ENCODE data around the gene GGA3.
"Not testable (repeated sequence)": the region's sequence is repeated elsewhere in the genome, so short reads cannot be mapped to it uniquely, and the experiment has no call there.

Gene GGA3

DNA sequence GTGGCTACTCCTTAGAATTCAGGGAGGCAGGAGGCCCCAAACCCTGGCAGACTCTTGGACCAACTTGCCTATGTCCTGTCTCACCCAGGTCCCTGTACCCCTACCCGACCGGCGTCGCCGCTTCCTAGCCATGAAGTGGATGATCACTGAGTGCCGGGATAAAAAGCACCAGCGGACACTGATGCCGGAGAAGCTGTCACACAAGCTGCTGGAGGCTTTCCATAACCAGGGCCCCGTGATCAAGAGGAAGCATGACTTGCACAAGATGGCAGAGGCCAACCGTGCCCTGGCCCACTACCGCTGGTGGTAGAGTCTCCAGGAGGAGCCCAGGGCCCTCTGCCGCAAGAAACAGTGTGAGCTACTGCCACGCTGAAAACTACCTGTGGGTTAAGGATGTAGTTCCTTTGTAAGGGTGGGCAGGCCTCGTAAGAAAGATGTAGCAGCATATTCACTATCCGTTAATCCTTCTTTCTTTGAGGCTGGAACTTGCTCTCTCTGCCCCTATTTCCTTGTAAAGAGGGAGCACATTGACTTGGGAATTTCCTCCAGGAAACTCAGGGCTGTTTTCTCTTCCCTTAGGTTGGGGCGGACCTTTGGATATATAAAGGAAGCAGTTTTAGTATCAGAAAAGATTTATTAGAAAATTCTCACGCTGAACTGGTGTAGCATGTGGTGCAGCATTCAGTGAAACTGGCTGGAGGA, 4.4 kb upstream of the GGA3 start:
- Mint-ChIP-seq H3K4me1 (peaks cover 22% of the 10 kb centered on the region), H3K27ac (no peak overlapping the region), H3K27me3 (no peaks in the 10 kb centered on the region), H3K4me3 (no peak overlapping the region), H3K9me3 (no peaks in the 10 kb centered on the region), H3K36me3 (peaks cover 7% of the 10 kb centered on the region)

DNA sequence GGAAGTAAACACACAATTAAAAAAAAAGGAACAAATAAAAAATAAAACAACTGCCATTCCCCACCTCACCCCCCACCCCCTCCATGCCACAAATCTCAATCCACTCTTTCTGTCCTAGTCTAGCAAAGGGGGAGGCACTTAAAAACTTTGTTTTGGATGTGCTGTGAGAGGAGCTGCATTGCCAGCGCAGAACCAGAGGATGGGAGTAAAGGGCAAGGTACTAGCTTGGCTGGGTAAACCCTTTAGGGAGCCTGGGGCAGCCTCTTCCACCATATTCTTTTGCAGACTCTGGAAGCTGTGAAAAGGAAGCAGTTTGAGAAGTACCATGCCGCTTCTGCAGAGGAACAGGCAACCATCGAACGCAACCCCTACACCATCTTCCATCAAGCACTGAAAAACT, 1.6 kb upstream of the GGA3 start:
- no peaks in the 10 kb centered on the region for H3K27me3 Mint-ChIP-seq
- peaks cover 35% of the 10 kb centered on the region for H3K4me1 Mint-ChIP-seq
- H3K36me3 Mint-ChIP-seq = peaks cover 11% of the 10 kb centered on the region
- peak overlapping the region; percentile 100 for H3K27ac Mint-ChIP-seq
- peak overlapping the region; percentile 100 for H3K4me3 Mint-ChIP-seq
- H3K9me3 Mint-ChIP-seq = no peaks in the 10 kb centered on the region

- Mint-ChIP-seq H3K4me1 (peaks cover 41% of the 10 kb centered on the region), H3K36me3 (peaks cover 11% of the 10 kb centered on the region)
Observed at GRCh38 chr17:75262112-75262606, 753 bp upstream of the GGA3 start.

DNA sequence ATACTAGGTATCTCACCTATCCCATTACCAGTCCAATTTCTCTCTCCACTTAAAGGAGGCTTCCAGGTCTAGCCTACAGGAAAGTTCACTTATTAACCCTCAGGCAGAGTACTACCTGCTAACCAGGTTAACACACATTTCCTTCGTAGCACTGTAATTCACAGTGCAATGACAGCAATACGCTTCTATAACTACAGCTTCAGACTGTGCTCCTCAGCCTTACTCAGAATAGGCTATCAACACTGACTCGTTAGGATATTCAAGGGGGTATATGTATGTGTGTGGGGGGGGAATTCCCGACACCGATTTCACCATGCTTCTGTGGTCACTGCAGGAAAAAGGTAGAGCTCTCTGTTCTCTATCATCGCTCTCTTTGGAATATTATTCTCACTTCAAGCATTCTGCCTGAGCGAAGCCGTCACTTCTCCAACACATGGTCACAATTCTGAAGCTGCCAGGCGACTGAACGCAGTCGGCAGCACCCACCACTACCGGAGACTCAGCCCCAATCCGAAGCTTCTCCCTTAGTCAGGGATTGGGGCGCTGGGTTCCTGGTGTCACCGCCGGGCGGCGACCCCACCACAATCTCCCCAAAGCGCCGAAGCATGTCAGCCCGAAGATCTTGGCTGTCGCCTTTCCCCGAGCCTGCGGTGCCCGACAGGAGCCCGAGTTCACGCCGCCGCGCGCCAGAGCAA, 618 bp downstream of the GGA3 start:
- Mint-ChIP-seq H3K4me3 (peak overlapping the region; percentile 100), H3K36me3 (peaks cover 9% of the 10 kb centered on the region), H3K9me3 (no peaks in the 10 kb centered on the region), H3K27me3 (no peaks in the 10 kb centered on the region), H3K4me1 (peaks cover 54% of the 10 kb centered on the region), H3K27ac (peak overlapping the region; percentile 100)

More at GRCh38 chr17:75262112-75262606, 753 bp upstream of the GGA3 start:
- no peaks in the 10 kb centered on the region for H3K27me3 Mint-ChIP-seq
- peak overlapping the region; percentile 100 for H3K27ac Mint-ChIP-seq
- H3K9me3 Mint-ChIP-seq = no peaks in the 10 kb centered on the region
- peak overlapping the region; percentile 100 for H3K4me3 Mint-ChIP-seq

DNA sequence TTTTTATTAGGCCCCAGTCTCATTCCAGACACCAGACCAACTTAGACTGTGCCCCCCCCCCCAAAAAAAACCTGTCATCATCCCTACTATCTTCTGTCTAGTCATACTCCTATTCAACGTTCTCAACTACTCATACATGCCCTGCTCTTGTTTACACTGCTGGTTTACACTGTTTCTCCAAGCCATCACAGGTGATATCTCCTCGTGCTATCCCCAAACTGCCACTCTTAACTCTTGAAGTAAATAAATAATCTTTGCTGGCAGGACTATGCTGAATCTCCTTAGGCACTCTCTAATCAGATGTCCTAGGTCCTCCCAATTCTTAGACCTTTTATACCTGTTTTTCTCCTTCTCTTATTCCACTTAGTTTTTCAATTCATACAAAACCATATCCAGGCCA, 4.2 kb downstream of the GGA3 start:
- peak overlapping the region; percentile 42 for H3K4me3 Mint-ChIP-seq
- H3K36me3 Mint-ChIP-seq = peaks cover 10% of the 10 kb centered on the region
- H3K9me3 Mint-ChIP-seq, H3K27me3 Mint-ChIP-seq: not testable (repeated sequence)
- peaks cover 87% of the 10 kb centered on the region for H3K4me1 Mint-ChIP-seq
- peak overlapping the region; percentile 93 for H3K27ac Mint-ChIP-seq

DNA sequence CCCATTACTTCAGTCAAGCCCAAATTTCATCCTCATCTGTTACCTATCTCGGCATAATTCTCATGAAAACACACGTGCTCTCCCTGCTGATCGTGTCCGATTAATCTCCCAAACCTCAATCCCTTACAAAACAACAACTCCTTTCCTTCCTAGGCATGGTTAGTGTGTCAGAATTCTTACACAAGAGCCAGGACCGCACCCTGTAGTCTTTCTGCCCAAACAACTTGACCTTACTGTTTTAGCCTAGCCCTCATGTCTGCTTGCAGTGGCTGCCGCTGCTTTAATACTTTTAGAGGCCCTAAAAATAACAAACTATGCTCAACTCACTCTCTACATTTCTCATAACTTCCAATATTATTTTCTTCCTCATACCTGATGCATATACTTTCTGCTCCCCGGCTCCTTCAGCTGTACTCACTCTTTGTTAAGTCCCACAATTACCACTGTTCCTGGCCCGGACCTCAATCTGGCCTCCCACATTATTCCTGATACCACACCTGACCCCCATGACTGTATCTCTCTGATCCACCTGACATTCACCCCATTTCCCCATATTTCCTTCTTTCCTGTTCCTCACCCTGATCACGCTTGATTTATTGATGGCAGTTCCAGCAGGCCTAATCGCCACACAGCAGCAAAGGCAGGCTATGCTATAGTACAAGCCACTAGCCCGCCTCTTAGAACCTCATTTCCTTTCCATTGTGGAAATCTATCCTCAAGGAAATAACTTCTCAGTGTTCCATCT, 5.3 kb downstream of the GGA3 start:
- H3K27me3 Mint-ChIP-seq = not testable (repeated sequence)
- H3K4me1 Mint-ChIP-seq = peaks cover 96% of the 10 kb centered on the region
- H3K27ac Mint-ChIP-seq = peak overlapping the region; percentile 93

GRCh38 chr17:75252039-75252816, 9.2 kb downstream of the GGA3 start:
- H3K4me3 Mint-ChIP-seq = peak overlapping the region; percentile 69

More for the DNA sequence above, 5.3 kb downstream of the GGA3 start:
- H3K4me3 Mint-ChIP-seq, H3K9me3 Mint-ChIP-seq, H3K36me3 Mint-ChIP-seq: not testable (repeated sequence)

GRCh38 chr17:75250009-75250471, 11.4 kb downstream of the GGA3 start:
- peak overlapping the region; percentile 100 for H3K27ac Mint-ChIP-seq
- no peaks in the 10 kb centered on the region for H3K27me3 Mint-ChIP-seq
- peaks cover 10% of the 10 kb centered on the region for H3K36me3 Mint-ChIP-seq
- H3K4me1 Mint-ChIP-seq = peaks cover 72% of the 10 kb centered on the region
- no peaks in the 10 kb centered on the region for H3K9me3 Mint-ChIP-seq
- H3K4me3 Mint-ChIP-seq = peak overlapping the region; percentile 96

More at GRCh38 chr17:75252039-75252816, 9.2 kb downstream of the GGA3 start:
- peaks cover 5% of the 10 kb centered on the region for H3K36me3 Mint-ChIP-seq
- no peaks in the 10 kb centered on the region for H3K9me3 Mint-ChIP-seq
- peaks cover 88% of the 10 kb centered on the region for H3K4me1 Mint-ChIP-seq
- H3K27ac Mint-ChIP-seq = peak overlapping the region; percentile 90
- no peaks in the 10 kb centered on the region for H3K27me3 Mint-ChIP-seq

DNA sequence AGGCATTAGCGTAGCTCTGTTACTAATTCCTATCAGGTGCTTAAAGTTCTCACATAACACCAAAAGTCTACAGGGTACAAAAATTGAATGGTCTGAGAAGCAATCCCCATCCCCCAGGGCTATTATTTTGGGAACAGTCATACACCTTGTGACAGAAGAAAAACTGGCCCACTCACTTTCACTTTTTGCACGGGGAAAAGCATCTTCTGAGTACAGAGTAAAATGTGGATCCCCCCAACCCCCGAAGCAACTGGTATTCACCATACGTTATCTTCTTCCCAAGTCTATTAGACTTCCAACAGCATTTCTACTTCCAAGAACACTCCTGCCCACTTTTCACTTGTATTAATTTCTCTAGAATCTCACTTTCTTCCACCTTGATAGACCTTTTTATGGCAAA, 11.8 kb downstream of the GGA3 start:
- Mint-ChIP-seq H3K9me3 (no peaks in the 10 kb centered on the region), H3K27ac (peak overlapping the region; percentile 100), H3K27me3 (no peaks in the 10 kb centered on the region), H3K4me1 (peaks cover 69% of the 10 kb centered on the region), H3K4me3 (peak overlapping the region; percentile 96), H3K36me3 (peaks cover 11% of the 10 kb centered on the region)

- H3K27me3 Mint-ChIP-seq = no peaks in the 10 kb centered on the region
- H3K27ac Mint-ChIP-seq = peak overlapping the region; percentile 85
- no peak overlapping the region for H3K4me3 Mint-ChIP-seq
- no peaks in the 10 kb centered on the region for H3K9me3 Mint-ChIP-seq
- peaks cover 10% of the 10 kb centered on the region for H3K36me3 Mint-ChIP-seq
- peaks cover 54% of the 10 kb centered on the region for H3K4me1 Mint-ChIP-seq
Observed at GRCh38 chr17:75246404-75246803, 15.0 kb downstream of the GGA3 start.

- Mint-ChIP-seq H3K27ac (no peak overlapping the region), H3K4me1 (peaks cover 47% of the 10 kb centered on the region)
Observed at GRCh38 chr17:75245011-75245410, 16.4 kb downstream of the GGA3 start.

GRCh38 chr17:75244133-75244866, 17.1 kb downstream of the GGA3 start:
- Mint-ChIP-seq H3K27me3 (no peaks in the 10 kb centered on the region), H3K4me1 (peaks cover 40% of the 10 kb centered on the region), H3K4me3 (peak overlapping the region; percentile 12), H3K27ac (peak overlapping the region; percentile 39), H3K9me3 (no peaks in the 10 kb centered on the region), H3K36me3 (peaks cover 10% of the 10 kb centered on the region)

More at GRCh38 chr17:75245011-75245410, 16.4 kb downstream of the GGA3 start:
- Mint-ChIP-seq H3K9me3 (no peaks in the 10 kb centered on the region), H3K4me3 (no peak overlapping the region), H3K27me3 (no peaks in the 10 kb centered on the region), H3K36me3 (peaks cover 10% of the 10 kb centered on the region)

DNA sequence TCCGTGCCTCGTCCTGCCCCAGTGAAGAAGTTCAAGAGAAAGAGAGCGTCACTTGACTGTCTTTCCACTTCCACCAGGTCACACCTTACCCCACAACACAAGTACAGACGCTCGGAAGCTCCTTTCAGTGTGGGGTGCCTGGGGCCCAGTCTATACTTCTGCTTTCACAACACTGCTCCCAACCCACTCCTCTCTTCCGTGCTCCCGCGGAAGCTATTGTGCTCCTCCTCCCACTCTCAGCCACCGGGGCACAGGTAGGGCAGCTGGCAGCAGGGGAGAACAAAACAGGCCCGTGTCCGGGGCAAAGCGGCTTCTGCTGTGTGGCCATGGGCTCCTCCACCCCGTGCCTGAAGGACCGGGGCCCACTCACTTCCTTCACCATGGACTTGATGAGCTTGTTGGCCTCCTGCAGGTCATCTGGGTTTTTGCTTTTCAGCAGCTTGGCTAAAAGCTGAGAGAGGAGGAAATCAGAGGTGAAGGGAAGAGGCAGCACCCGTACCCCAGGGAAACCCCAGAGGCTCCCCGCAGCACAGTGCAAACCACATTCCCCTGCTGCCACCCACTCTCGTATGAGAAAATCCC, 18.9 kb downstream of the GGA3 start:
- H3K27me3 Mint-ChIP-seq = no peaks in the 10 kb centered on the region
- peak overlapping the region; percentile 81 for H3K27ac Mint-ChIP-seq
- peaks cover 15% of the 10 kb centered on the region for H3K36me3 Mint-ChIP-seq
- no peaks in the 10 kb centered on the region for H3K9me3 Mint-ChIP-seq
- H3K4me1 Mint-ChIP-seq = peaks cover 40% of the 10 kb centered on the region
- H3K4me3 Mint-ChIP-seq = no peak overlapping the region

- no peak overlapping the region for H3K4me3 Mint-ChIP-seq
Observed at GRCh38 chr17:75241996-75242460, 19.4 kb downstream of the GGA3 start.

More at GRCh38 chr17:75241996-75242460, 19.4 kb downstream of the GGA3 start:
- H3K9me3 Mint-ChIP-seq = no peaks in the 10 kb centered on the region
- peak overlapping the region; percentile 81 for H3K27ac Mint-ChIP-seq
- H3K4me1 Mint-ChIP-seq = peaks cover 36% of the 10 kb centered on the region
- H3K27me3 Mint-ChIP-seq = no peaks in the 10 kb centered on the region
- H3K36me3 Mint-ChIP-seq = peaks cover 15% of the 10 kb centered on the region
